HUDEP-2 (cell line): ENCODE results near the gene PDZD4.

ENCODE experiments used
- DNase-seq, 76 experiments: peaks; one replicate each; lab custom pipeline; 2025; ENCODE audit not compliant: unreplicated experiment in 76 of 76; lab: John Stamatoyannopoulos, UW

Gene PDZD4

GRCh38 chrX:153829799-153830639 is at the start of gene PDZD4:
Gene PDZD4 (minus strand): TSS chrX:153830544. CDS start chrX:153830298, 246 bp downstream.
- no peak for DNase-seq

GRCh38 chrX:153879741-153880439 is 49.5 kb upstream of the PDZD4 start:
- no peak for DNase-seq

GRCh38 chrX:153878969-153879653 is 48.8 kb upstream of the PDZD4 start:
- DNase-seq = no peak

- DNase-seq = no peak
Observed at GRCh38 chrX:153878345-153878744, 48.0 kb upstream of the PDZD4 start.

- DNase-seq = no peak
Observed at GRCh38 chrX:153877571-153878261, 47.4 kb upstream of the PDZD4 start.

GRCh38 chrX:153876112-153876491 is 45.8 kb upstream of the PDZD4 start:
- no peak for DNase-seq

- DNase-seq = peak in 40 of 76 experiments; percentile 0 to 56 (median 12)
Observed at GRCh38 chrX:153875391-153876111, 45.2 kb upstream of the PDZD4 start.

- no peak for DNase-seq
Observed at GRCh38 chrX:153874366-153875125, 44.2 kb upstream of the PDZD4 start.

GRCh38 chrX:153874085-153874365 is 43.7 kb upstream of the PDZD4 start:
- DNase-seq = no peak

GRCh38 chrX:153873282-153874084 is 43.1 kb upstream of the PDZD4 start:
- no peak for DNase-seq

- DNase-seq = no peak
Observed at GRCh38 chrX:153871946-153872878, 41.9 kb upstream of the PDZD4 start.

- DNase-seq = no peak
Observed at GRCh38 chrX:153871451-153871850, 41.1 kb upstream of the PDZD4 start.

GRCh38 chrX:153870791-153871360 is 40.5 kb upstream of the PDZD4 start:
- no peak for DNase-seq

GRCh38 chrX:153870288-153870690 is 39.9 kb upstream of the PDZD4 start:
- no peak for DNase-seq

GRCh38 chrX:153869473-153870287 is 39.3 kb upstream of the PDZD4 start:
- DNase-seq = no peak

- DNase-seq = no peak
Observed at GRCh38 chrX:153868576-153869472, 38.5 kb upstream of the PDZD4 start.
